ENCODE results near the gene TSPAN4.

GRCh38 chr11:801097-801780 lies 41.4 kb upstream of the TSPAN4 start:
- no peak for TF ChIP-seq EZH2phosphoT487 (IDR thresholded peaks at IDR 0.05; ENCODE audit: low read depth)
- TF ChIP-seq, protein P1, sequence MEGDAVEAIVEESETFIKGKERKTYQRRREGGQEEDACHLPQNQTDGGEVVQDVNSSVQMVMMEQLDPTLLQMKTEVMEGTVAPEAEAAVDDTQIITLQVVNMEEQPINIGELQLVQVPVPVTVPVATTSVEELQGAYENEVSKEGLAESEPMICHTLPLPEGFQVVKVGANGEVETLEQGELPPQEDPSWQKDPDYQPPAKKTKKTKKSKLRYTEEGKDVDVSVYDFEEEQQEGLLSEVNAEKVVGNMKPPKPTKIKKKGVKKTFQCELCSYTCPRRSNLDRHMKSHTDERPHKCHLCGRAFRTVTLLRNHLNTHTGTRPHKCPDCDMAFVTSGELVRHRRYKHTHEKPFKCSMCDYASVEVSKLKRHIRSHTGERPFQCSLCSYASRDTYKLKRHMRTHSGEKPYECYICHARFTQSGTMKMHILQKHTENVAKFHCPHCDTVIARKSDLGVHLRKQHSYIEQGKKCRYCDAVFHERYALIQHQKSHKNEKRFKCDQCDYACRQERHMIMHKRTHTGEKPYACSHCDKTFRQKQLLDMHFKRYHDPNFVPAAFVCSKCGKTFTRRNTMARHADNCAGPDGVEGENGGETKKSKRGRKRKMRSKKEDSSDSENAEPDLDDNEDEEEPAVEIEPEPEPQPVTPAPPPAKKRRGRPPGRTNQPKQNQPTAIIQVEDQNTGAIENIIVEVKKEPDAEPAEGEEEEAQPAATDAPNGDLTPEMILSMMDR (IDR thresholded peaks at IDR 0.05; ENCODE audit: low read depth, low read length), result no peak
